Measurements from ENCODE around the gene MPRIP.

DNA sequence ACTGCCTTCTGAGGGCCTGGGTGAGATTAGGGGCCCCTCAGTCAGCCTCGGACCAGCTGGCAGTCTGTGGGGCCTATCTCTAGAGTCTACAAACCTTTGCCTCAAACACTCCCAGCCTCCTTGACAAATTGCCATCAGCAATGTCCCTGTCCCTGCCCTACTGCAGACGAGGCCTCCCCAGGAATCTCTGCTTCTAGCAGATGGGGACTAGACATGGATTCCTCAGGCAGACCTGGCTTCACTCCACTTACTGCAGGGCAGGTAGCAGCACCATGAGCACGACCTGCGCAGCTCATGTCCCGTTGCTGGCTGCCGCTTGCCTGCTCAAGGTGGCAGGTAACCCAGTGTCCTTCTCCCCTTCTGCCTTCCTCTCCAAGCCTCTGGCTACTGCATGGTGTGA lies 114.8 kb downstream of the MPRIP start:
- TF ChIP-seq, protein P1, sequence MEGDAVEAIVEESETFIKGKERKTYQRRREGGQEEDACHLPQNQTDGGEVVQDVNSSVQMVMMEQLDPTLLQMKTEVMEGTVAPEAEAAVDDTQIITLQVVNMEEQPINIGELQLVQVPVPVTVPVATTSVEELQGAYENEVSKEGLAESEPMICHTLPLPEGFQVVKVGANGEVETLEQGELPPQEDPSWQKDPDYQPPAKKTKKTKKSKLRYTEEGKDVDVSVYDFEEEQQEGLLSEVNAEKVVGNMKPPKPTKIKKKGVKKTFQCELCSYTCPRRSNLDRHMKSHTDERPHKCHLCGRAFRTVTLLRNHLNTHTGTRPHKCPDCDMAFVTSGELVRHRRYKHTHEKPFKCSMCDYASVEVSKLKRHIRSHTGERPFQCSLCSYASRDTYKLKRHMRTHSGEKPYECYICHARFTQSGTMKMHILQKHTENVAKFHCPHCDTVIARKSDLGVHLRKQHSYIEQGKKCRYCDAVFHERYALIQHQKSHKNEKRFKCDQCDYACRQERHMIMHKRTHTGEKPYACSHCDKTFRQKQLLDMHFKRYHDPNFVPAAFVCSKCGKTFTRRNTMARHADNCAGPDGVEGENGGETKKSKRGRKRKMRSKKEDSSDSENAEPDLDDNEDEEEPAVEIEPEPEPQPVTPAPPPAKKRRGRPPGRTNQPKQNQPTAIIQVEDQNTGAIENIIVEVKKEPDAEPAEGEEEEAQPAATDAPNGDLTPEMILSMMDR (IDR thresholded peaks at IDR 0.05), result no peak
- TF ChIP-seq POLR2A (IDR thresholded peaks at IDR 0.05), result no peak

All from body of pancreas (tissue), 4 donors.